HG02943 (cell line): Measurements from ENCODE around the gene MGAT5B.

Experiments used
- ATAC-seq: cut with Tn5 transposase; IDR thresholded peaks from one replicate; pipeline ENCODE4 v1.9.1; 2021; ENCODE audit warnings: mild to moderate bottlenecking, low read depth, moderate library complexity; ENCODE audit not compliant: unreplicated experiment

MGAT5B gene

GRCh38 chr17:76873856-76874255 lies 5.7 kb downstream of the MGAT5B start:
- ATAC-seq = no peak

- ATAC-seq = no peak
These were observed 9.2 kb downstream of the MGAT5B start for GRCh38 chr17:76877437-76877836.

- no peak for ATAC-seq
These were observed 10.4 kb downstream of the MGAT5B start for GRCh38 chr17:76878568-76878967.

DNA sequence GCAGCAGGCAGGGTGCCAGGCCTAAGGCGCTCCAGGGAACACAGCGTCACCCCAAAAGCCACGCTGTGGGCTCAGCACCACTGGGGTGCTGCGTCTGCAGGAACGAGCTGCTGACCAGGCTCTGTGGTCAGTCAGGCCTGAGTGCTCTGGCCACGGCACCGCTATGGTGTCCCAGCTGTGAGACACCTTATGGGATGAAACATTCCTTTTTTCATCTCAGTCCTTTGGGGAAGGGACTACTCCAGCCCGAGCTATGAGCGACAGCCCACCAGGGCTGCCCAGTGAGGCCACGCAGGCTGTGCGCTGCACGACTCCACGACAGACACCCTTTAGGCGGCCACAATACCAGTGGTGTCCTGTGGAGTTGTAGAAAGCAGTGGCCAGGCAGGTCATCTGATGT lies 11.1 kb downstream of the MGAT5B start:
- ATAC-seq = no peak

DNA sequence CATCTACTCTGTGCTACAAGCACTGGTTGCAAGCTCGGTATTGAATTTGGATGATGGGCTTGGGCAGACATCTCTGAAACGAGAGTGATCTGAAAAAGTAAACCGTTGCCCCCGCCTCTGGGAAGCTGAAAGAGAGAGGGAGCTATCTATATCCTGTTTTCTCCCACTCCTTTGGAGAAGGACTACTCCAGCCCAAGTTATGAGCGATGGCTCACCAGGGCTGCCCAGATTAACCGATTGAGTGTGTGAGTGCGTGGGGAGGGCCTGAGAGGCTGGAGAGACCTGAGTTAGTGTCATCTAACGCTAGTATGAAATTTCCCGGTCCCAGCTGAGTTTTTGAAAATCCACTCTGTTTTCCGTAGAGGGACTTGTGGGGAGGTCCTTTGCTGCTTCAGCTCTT lies 11.5 kb downstream of the MGAT5B start:
- no peak for ATAC-seq

- no peak for ATAC-seq
These were observed 12.1 kb downstream of the MGAT5B start for GRCh38 chr17:76880268-76880667.

- ATAC-seq = no peak
These were observed 12.8 kb downstream of the MGAT5B start for GRCh38 chr17:76880971-76881370.

DNA sequence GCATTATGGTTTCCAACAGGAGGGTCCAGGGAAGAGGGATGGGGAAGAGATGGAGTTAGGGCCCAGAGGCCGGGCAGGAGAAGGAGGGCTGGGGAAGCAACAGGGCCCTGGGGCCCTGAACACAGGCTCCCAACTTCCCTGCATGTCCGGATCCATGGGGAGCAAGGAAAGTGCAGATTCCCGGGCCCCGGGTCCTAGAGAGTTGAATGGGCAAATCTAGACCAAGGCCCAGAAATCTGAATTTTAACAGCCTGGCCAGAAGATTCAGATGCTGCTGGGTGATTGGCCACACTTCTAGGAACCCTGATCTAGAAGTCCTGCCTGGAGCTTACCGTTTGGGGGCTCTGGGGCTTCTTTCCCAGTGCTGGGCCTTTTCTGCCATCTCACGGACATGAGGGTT lies 13.2 kb downstream of the MGAT5B start:
- ATAC-seq = no peak

- no peak for ATAC-seq
These were observed 13.8 kb downstream of the MGAT5B start for GRCh38 chr17:76881966-76882365.

DNA sequence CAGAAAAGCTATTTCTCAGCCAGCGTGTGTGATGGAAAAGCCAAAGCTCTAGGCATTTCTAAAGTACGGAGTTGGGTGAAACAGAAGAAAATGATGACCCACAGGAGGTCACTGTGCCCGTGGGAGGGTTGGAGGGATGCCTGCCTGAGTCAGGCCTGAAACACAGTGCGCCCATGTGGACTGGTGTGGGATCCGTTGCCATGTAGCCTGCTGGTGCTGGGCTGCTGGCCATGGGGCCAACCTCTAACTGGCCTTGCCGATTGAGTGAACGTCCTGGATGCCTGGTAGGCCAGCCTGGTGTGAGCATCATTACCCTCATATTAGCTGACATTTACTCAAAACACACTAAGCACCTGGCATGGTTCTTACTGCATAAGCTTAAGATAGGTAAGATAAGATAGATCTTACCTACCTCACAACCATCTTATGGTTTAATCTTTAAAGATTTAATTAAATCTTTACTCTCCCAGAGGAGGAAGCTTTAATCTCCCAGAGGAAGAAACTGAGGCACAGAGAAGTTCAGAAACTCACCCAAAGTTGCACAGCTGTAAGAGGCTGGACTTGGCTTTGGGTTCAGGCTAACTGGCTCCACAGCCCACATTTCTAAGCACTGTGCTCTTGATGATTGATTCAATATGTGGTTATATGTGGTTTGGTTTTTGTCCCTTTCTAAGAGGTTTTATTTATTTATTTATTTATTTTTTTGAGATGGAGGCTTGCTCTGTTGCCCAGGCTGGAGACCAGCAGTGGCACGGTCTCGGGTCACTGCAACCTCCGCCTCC lies 15.7 kb downstream of the MGAT5B start:
- no peak for ATAC-seq

DNA sequence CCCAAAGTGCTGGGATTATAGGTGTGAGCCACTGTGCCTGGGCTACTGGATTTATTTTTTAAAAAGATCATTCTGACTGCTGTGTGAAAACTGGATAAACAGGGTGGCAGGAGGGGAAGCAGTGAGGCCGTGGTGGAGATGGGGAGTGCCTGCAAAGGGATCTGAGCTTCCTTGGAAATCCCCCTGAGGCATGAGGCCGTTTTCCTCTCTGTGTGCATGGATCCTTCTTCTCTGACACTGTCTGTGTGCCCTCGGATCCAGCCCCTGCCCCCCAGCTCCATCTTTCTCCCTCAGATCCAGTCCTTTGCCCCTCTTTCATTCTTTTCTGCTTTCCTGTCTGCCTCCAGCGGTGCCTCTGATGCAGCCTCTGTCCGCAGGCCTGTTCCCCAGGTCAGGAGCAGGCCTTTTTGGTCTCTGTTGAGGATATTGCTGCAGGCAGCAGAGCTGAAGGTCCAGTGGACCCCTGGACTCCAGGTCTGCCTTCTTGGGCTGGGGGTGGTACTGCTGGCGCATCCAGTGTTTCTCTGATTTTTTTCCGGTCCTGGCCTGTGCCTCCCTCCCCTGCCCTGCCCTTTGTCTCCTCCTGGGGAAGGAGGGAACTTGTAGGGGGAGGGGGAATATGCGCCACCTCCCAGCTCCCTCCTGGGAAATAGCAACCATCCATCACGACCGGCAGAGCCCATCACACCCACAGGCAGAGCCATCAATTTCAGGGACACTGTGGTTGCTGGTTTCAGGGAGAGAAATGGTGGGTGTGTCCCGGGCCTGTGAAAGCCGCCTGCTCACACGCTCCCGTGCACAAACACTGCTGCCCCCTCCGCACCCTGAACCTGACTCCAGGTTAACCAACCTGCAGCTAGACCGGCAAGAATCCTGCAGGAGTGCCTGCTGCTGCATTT lies 17.0 kb downstream of the MGAT5B start:
- ATAC-seq = no peak

DNA sequence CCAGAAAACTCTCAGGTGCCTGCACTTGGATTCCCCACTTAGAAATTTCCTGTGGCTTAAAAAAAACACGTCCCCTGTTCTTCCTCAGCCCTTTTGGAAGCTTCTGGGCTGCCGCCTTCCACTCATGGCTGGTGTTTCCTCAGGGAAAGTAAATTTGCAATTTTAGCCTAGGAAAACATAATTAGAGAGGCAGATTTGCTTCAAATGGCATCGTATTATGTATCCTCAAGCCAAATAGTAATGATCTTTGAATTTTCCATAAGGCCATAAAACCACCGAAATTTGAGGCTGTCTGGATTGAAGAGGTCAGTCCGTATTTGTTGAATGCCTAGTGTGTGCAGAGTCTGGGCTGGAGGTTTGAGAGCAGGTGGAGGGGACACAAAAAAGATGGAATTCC lies 17.7 kb downstream of the MGAT5B start:
- no peak for ATAC-seq

DNA sequence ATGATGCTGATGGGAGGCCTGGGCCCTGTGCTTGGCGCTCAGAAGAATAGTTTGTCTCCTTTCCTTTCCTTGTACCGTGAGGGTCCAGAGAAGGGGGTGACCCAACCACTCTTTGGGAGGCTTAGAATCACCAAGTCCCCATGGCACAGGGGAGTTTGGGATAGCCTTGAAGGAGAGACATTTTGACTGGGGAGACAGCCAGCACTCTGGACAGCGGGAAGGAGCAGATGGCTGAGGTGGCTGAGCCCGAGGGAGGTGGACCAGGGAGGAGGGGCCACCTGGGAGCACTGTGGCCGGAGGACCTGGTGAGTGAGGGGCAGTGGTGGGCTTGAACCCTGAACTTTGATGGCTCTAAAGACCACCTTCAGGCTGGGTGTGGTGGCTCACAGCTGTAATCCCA lies 18.2 kb downstream of the MGAT5B start:
- no peak for ATAC-seq

GRCh38 chr17:76887802-76888201 lies 19.6 kb downstream of the MGAT5B start:
- ATAC-seq = no peak

DNA sequence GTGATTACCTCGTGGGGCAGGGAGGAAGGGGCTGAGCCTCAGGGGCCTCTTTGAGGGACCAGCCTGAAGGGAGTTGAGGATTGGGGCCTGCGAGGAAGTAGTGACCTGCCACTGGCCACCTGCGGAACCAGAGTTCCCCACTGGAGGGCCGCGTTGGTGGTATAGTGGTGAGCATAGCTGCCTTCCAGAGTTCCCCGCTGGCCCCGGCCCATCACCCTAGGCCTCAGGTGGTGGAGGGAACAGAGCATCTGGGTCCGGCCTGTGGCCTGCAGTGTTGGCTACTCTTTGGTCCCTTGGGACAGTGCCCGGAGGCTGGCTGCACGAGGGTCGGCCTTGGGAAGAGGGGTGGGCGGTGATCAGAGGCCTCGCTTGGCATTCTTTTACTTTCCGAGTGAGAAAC lies 20.5 kb downstream of the MGAT5B start:
- ATAC-seq = no peak

GRCh38 chr17:76889323-76889722 lies 21.1 kb downstream of the MGAT5B start:
- ATAC-seq = no peak

DNA sequence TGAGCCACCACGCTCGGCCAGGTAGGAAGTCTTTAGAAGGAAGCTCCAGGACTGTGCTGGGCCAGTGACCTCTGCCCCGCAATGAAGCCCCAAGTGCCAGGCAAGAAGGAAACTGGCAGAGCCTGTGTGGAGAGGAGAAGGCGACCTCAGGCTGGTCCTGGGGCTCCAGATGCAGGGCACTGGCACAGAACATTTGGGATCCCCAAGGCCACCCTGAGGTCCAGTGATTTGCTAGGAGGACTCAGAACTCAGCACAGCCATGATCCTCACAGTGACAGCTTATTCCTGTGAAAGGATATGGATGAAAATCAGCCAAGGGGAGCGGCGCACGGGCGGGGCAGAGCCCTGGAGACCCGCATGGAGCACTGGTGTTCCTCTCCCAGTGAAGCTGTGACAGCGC lies 24.1 kb downstream of the MGAT5B start:
- ATAC-seq = no peak

GRCh38 chr17:76893623-76894334 lies 25.6 kb downstream of the MGAT5B start:
- no peak for ATAC-seq

- ATAC-seq = no peak
These were observed 26.6 kb downstream of the MGAT5B start for GRCh38 chr17:76894842-76895241.

DNA sequence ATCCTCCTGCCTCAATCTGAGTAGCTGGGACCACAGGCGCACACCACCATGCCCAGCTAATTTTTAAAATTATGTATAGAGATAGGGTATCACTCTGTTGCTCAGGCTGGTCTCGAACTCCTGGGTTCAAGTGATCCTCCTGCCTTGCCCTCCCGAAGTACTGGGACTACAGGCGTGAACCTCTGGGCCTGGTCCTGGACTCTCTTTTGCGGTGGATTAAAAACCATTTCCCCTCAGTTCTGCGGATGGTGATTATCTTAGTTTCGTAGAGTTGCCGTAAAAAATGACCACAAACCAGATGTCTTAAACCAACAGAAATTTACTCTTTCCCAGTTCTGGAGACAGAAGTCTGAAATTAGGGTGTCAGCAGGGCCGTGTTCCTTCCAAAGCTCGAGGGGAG lies 28.8 kb downstream of the MGAT5B start:
- ATAC-seq = no peak

GRCh38 chr17:76899414-76899813 lies 31.2 kb downstream of the MGAT5B start:
- ATAC-seq = no peak
